ENCODE results near the gene ZNF487. TPM values are rescaled to one million over a fixed set of nuclear protein-coding genes. Genes with fewer than 3 reads are reported as not detected.
A peak's percentile ranks its signal among the peaks of the same experiment; 100 is the strongest.
"Not testable (repeated sequence)": the region's sequence is repeated elsewhere in the genome, so short reads cannot be mapped to it uniquely, and the experiment has no call there.

Gene ZNF487
- total RNA-seq, 2 donors from 2014 or later, result 2.8 to 4.5 TPM

DNA sequence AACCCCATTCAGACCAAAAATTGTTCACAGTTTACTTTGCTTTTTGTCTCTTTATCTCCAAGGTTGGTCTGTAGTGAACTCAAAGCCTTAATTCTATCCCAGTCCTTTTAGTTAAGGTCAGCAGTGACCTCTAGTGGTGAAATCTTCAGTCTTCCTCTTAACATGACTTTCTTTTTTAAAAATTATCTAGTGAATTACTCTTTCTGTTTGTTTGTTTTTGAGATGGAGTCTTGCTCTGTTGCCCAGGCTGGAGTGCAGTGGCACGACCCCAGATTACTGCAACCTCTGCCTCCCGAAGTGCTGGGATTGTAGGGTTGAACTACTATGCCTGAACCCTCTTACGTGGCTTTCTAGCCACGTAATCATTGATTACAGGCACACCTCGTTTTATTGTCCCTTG is 25.0 kb downstream of the ZNF487 start:
- no peaks in the 10 kb centered on the region for H3K4me1 ChIP-seq
- no peaks in the 10 kb centered on the region for H3K9me3 ChIP-seq
- DNase-seq, result peak; percentile 57
- no peaks in the 10 kb centered on the region for H3K36me3 ChIP-seq
- intact Hi-C loops (cut with DNase I), result loop anchor here (5.0 kb wide), 1 partner anchor 170 kb away; no protein-coding TSS in a partner anchor
- TF ChIP-seq, protein P1, sequence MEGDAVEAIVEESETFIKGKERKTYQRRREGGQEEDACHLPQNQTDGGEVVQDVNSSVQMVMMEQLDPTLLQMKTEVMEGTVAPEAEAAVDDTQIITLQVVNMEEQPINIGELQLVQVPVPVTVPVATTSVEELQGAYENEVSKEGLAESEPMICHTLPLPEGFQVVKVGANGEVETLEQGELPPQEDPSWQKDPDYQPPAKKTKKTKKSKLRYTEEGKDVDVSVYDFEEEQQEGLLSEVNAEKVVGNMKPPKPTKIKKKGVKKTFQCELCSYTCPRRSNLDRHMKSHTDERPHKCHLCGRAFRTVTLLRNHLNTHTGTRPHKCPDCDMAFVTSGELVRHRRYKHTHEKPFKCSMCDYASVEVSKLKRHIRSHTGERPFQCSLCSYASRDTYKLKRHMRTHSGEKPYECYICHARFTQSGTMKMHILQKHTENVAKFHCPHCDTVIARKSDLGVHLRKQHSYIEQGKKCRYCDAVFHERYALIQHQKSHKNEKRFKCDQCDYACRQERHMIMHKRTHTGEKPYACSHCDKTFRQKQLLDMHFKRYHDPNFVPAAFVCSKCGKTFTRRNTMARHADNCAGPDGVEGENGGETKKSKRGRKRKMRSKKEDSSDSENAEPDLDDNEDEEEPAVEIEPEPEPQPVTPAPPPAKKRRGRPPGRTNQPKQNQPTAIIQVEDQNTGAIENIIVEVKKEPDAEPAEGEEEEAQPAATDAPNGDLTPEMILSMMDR (IDR thresholded peaks at IDR 0.05), result peak; percentile 70
- no peaks in the 10 kb centered on the region for H3K27me3 ChIP-seq
- H3K9ac ChIP-seq (ENCODE audit: low read depth in 2 of 2, low read length in 2 of 2), result no peak overlapping the region
- no peak overlapping the region for H3K27ac ChIP-seq
- no peak overlapping the region for H3K4me3 ChIP-seq

DNA sequence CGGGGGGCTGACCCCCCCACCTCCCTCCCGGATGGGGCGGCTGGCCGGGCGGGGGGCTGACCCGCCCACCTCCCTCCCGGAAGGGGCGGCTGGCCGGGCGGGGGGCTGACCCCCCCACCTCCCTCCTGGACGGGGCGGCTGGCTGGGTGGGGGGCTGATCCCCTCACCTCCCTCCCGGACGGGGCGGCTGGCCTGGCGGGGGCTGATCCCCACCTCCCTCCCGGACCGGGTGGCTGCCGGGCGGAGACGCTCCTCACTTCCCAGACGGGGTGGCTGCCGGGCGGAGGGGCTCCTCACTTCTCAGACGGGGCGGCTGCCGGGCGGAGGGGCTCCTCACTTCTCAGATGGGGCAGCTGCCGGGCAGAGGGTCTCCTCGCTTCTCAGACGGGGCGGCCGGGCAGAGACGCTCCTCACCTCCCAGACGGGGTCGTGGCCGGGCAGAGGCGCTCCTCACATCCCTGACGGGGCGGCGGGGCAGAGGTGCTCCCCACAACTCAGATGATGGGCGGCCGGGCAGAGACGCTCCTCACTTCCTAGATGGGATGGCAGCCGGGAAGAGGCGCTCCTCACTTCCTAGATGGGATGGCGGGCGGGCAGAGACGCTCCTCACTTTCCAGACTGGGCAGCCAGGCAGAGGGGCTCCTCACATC is 28.3 kb downstream of the ZNF487 start:
- H3K27ac ChIP-seq; H3K27me3 ChIP-seq; H3K4me1 ChIP-seq; H3K4me3 ChIP-seq; intact Hi-C loops (cut with DNase I); DNase-seq; H3K9ac ChIP-seq (ENCODE audit: low read depth in 2 of 2, low read length in 2 of 2); H3K36me3 ChIP-seq; H3K9me3 ChIP-seq: not testable (repeated sequence)

DNA sequence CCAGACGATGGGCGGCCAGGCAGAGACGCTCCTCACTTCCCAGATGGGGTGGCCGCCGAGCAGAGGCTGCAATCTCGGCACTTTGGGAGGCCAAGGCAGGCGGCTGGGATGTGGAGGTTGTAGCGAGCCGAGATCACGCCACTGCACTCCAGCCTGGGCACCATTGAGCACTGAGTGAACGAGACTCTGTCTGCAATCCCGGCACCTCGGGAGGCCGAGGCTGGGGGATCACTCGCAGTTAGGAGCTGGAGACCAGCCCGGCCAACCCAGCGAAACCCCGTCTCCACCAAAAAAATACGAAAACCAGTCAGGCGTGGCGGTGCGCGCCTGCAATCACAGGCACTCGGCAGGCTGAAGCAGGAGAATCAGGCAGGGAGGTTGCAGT is 28.8 kb downstream of the ZNF487 start:
- H3K4me3 ChIP-seq; H3K36me3 ChIP-seq; H3K9ac ChIP-seq (ENCODE audit: low read depth in 2 of 2, low read length in 2 of 2); H3K27me3 ChIP-seq; H3K27ac ChIP-seq; H3K9me3 ChIP-seq; intact Hi-C loops (cut with DNase I); DNase-seq; H3K4me1 ChIP-seq: not testable (repeated sequence)

DNA sequence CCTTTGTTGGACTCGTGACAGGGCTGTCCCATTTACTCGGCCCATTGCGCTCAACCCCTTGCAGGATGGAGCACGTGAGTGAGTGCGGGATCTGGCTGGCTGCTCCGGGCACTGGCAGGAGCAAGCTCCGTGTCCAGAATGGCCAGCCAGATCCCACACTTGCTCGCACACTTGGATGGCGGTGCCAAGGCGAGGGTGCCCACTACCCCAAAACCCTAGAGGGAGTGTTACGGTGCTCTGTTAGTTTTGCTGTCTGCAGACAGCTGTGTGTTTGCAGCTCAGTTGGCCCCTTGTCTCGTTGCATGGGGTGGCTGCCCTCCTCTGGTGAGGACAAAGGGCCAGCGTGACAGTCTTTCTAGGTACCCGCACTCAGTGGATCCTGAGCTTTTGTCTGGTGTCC is 34.2 kb downstream of the ZNF487 start:
- Histone ChIP-seq H3K9ac (ENCODE audit: low read depth in 2 of 2, low read length in 2 of 2) (no peak overlapping the region), H3K4me3 (no peak overlapping the region), H3K27ac (no peak overlapping the region), H3K9me3 (no peaks in the 10 kb centered on the region), H3K4me1 (no peaks in the 10 kb centered on the region), H3K27me3 (no peaks in the 10 kb centered on the region), H3K36me3 (no peaks in the 10 kb centered on the region)
- DNase-seq, result no peak
- TF ChIP-seq, protein P1 (IDR thresholded peaks at IDR 0.05), result no peak
- intact Hi-C loops (cut with DNase I), result no loop called here

DNA sequence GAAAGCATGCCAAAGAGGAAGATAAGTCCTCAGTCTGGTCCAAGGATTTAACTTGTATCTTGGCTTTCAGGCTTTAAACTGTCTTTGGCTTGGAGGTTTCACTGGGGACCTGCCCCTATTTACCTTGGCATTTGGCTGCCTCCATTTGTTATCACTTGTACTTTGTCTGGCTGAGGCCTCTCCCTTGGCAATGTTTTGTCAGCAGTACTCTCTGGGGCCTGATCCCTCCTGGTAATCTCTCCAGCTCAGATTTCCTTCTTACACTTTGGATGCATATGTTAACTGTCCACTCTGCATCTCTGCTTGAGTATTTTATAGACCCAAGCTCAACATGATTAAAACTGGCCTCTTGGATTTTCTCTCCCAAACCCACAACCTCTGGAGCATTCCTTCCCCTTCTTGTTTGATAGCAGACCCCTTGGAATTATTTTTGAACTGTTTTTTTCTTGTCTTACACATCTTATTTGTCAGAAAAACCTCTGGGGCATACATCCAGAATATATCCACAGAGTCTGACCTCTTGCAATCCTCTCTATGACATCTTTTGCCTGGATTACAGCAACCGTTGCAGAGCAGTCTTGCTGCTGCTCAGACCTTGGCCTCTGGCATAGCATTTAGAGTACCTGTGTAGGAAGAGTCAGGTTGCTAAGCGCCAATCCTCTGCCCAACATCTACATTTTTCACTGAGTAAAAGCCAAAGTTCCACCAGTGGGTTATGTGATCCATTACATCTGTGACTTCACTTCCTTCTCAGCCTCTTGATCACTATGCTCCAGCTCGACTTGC is 35.2 kb downstream of the ZNF487 start:
- Histone ChIP-seq H3K9ac (ENCODE audit: low read depth in 2 of 2, low read length in 2 of 2) (no peak overlapping the region), H3K36me3 (no peaks in the 10 kb centered on the region), H3K27ac (no peak overlapping the region), H3K4me1 (no peaks in the 10 kb centered on the region), H3K4me3 (no peak overlapping the region), H3K27me3 (no peaks in the 10 kb centered on the region), H3K9me3 (no peaks in the 10 kb centered on the region)
- no peak for DNase-seq
- intact Hi-C loops (cut with DNase I), result no loop called here
- TF ChIP-seq, protein P1 (IDR thresholded peaks at IDR 0.05), result no peak

DNA sequence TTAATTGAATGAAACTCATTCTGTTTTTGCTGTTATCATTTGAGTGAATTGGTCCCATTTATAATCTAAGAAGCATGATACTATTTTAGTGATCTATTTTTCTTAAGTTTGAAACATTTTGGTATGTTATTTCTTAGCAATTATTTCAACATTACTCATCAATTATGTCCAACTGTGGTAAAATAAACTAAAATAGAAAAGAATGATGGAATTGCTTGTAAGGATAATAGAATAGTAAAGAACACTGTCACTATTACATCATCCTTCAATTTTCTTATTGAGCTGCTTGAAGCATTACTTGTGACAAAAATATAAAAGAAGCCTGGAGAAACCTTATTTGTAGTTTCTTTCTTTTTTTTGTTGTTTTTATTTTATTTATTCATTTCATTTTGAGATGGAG is 42.4 kb downstream of the ZNF487 start:
- no peak overlapping the region for H3K9ac ChIP-seq (ENCODE audit: low read depth in 2 of 2, low read length in 2 of 2)
- TF ChIP-seq, protein P1 (IDR thresholded peaks at IDR 0.05), result no peak
- H3K4me1 ChIP-seq, result no peaks in the 10 kb centered on the region
- H3K27me3 ChIP-seq, result no peaks in the 10 kb centered on the region
- H3K4me3 ChIP-seq, result no peak overlapping the region
- no peak overlapping the region for H3K27ac ChIP-seq
- intact Hi-C loops (cut with DNase I), result no loop called here
- no peak for DNase-seq
- H3K36me3 ChIP-seq, result no peaks in the 10 kb centered on the region
- H3K9me3 ChIP-seq, result no peaks in the 10 kb centered on the region

Measured in colonic mucosa (tissue), 4 donors.